Measurements from ENCODE around the gene KRT27. TPM values are rescaled to one million over a fixed set of nuclear protein-coding genes. Genes with fewer than 3 reads are reported as not detected.

The KRT27 gene
- total and polyA plus RNA-seq, 2 experiments from 2014 or later: not detected

DNA sequence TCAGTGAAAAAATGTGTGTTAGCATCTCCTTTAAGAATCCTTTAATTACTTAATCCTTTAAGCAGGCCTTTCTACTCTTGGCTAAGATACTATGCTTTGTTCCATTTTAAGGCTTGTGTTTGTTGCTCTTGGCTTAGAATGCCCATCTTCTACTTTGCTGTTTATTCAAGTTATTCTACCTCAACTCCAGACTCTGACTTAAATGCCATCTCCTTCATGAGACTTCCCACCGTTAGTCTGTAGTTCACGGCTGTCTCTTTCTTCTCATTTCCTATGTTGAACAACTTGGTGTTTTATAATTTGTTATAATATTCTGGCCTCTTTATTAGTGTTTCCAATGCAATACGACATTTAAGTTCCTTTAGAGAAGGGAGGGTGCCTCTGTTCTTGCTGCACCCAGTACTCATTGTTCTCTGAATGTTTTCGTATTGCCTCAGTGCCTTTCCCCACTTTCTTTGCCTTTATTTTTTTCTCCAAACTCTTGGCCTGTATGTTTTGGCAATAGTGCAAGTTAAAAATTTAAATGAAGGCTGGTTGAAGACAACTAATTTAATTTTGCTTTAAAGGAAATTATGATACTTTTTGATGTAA lies 46.2 kb upstream of the KRT27 start:
- no peak overlapping the region for H3K27ac Mint-ChIP-seq
- Histone ChIP-seq H4K20me1 (replicated peaks; ENCODE audit: insufficient read depth) (peaks cover 20% of the 10 kb centered on the region), H3F3A (replicated peaks; ENCODE audit: low read depth) (no peaks in the 10 kb centered on the region), H3K27me3 (ENCODE audit: insufficient read depth) (peaks cover 82% of the 10 kb centered on the region), H3K4me2 (no peak overlapping the region), H3K27ac (ENCODE audit: low read depth) (no peak overlapping the region), H3K79me2 (replicated peaks; ENCODE audit: insufficient read depth) (no peaks in the 10 kb centered on the region), H3K36me3 (ENCODE audit: insufficient read depth) (no peaks in the 10 kb centered on the region), H3K4me1 (ENCODE audit: insufficient read depth) (peaks cover 6% of the 10 kb centered on the region; the same call in 1 of the 2 replicates), H3K9me2 (ENCODE audit: insufficient read depth) (no peaks in the 10 kb centered on the region), H3K4me3 (no peak overlapping the region), H2AFZ (no peak overlapping the region)
- peaks cover 16% of the 10 kb centered on the region for H3K27me3 Mint-ChIP-seq (ENCODE audit: insufficient read depth, low read depth, poor library complexity)
- TF ChIP-seq EZH2 (IDR thresholded peaks at IDR 0.05; ENCODE audit: low read depth, unreplicated experiment) (no peak), STAT1 (IDR thresholded peaks at IDR 0.05; ENCODE audit: unreplicated experiment) (no peak), POLR2AphosphoS5 (IDR thresholded peaks at IDR 0.05; ENCODE audit: low read depth) (no peak), ZNF114 (CRISPR knock-in tag; IDR thresholded peaks at IDR 0.05) (no peak), ZNF462 (CRISPR knock-in tag; IDR thresholded peaks at IDR 0.05) (no peak), JUNB (IDR thresholded peaks at IDR 0.05; ENCODE audit: unreplicated experiment) (no peak), REST (IDR thresholded peaks at IDR 0.05; ENCODE audit: unreplicated experiment) (no peak), EZH2phosphoT487 (IDR thresholded peaks at IDR 0.05; ENCODE audit: unreplicated experiment) (no peak), CREB1 (CRISPR knock-in tag; IDR thresholded peaks at IDR 0.05; ENCODE audit: low read depth) (no peak), ZNF331 (CRISPR knock-in tag; IDR thresholded peaks at IDR 0.05; ENCODE audit: low read depth) (no peak), NANOG (IDR thresholded peaks at IDR 0.05; ENCODE audit: borderline replicate concordance) (no peak)
- TF ChIP-seq, protein P1, sequence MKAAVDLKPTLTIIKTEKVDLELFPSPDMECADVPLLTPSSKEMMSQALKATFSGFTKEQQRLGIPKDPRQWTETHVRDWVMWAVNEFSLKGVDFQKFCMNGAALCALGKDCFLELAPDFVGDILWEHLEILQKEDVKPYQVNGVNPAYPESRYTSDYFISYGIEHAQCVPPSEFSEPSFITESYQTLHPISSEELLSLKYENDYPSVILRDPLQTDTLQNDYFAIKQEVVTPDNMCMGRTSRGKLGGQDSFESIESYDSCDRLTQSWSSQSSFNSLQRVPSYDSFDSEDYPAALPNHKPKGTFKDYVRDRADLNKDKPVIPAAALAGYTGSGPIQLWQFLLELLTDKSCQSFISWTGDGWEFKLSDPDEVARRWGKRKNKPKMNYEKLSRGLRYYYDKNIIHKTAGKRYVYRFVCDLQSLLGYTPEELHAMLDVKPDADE (IDR thresholded peaks at IDR 0.05): no peak
- TF ChIP-seq, protein P2, sequence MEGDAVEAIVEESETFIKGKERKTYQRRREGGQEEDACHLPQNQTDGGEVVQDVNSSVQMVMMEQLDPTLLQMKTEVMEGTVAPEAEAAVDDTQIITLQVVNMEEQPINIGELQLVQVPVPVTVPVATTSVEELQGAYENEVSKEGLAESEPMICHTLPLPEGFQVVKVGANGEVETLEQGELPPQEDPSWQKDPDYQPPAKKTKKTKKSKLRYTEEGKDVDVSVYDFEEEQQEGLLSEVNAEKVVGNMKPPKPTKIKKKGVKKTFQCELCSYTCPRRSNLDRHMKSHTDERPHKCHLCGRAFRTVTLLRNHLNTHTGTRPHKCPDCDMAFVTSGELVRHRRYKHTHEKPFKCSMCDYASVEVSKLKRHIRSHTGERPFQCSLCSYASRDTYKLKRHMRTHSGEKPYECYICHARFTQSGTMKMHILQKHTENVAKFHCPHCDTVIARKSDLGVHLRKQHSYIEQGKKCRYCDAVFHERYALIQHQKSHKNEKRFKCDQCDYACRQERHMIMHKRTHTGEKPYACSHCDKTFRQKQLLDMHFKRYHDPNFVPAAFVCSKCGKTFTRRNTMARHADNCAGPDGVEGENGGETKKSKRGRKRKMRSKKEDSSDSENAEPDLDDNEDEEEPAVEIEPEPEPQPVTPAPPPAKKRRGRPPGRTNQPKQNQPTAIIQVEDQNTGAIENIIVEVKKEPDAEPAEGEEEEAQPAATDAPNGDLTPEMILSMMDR (conservative IDR thresholded peaks at IDR 0.05; ENCODE audit: low read depth in 2 of 2): no peak
- ATAC-seq (no peak), DNase-seq (ENCODE audit: low spot score) (no peak)
- peaks cover 6% of the 10 kb centered on the region for H3K4me1 Mint-ChIP-seq
- H3K36me3 Mint-ChIP-seq (ENCODE audit: low read depth): no peaks in the 10 kb centered on the region
- no peak overlapping the region for H3K4me3 Mint-ChIP-seq
- no peaks in the 10 kb centered on the region for H3K9me3 Mint-ChIP-seq
